HG03064 (cell line): Measurements from ENCODE around the gene SLC2A1.

ENCODE experiments used
- ATAC-seq: cut with Tn5 transposase; IDR thresholded peaks from one replicate; pipeline ENCODE4 v1.9.1; 2021; ENCODE audit warnings: low read depth; ENCODE audit not compliant: unreplicated experiment

SLC2A1 gene

GRCh38 chr1:42958488-42959319 lies at the start of gene SLC2A1:
SLC2A1 (minus strand) TSS chr1:42958868; CDS start chr1:42958651, 217 bp downstream.
- ATAC-seq: peak; percentile 83

- ATAC-seq: no peak
Observed at GRCh38 chr1:43007377-43008114, 48.9 kb upstream of the SLC2A1 start.

- no peak for ATAC-seq
Observed at GRCh38 chr1:43005460-43006361, 47.0 kb upstream of the SLC2A1 start.

- no peak for ATAC-seq
Observed at GRCh38 chr1:43004587-43005459, 46.2 kb upstream of the SLC2A1 start.

GRCh38 chr1:43002766-43003165 lies 44.1 kb upstream of the SLC2A1 start:
- ATAC-seq: no peak

- ATAC-seq: no peak
Observed at GRCh38 chr1:43002116-43002515, 43.4 kb upstream of the SLC2A1 start.

GRCh38 chr1:43001434-43001833 lies 42.8 kb upstream of the SLC2A1 start:
- no peak for ATAC-seq

GRCh38 chr1:43000271-43000670 lies 41.6 kb upstream of the SLC2A1 start:
- ATAC-seq: no peak

- no peak for ATAC-seq
Observed at GRCh38 chr1:42999308-42999707, 40.6 kb upstream of the SLC2A1 start.

- no peak for ATAC-seq
Observed at GRCh38 chr1:42998386-42998785, 39.7 kb upstream of the SLC2A1 start.

GRCh38 chr1:42996384-42996970 lies 37.8 kb upstream of the SLC2A1 start:
- ATAC-seq: no peak

- no peak for ATAC-seq
Observed at GRCh38 chr1:42993502-42994136, 35.0 kb upstream of the SLC2A1 start.

- ATAC-seq: no peak
Observed at GRCh38 chr1:42992054-42992571, 33.4 kb upstream of the SLC2A1 start.

- no peak for ATAC-seq
Observed at GRCh38 chr1:42990757-42991346, 32.2 kb upstream of the SLC2A1 start.

GRCh38 chr1:42983693-42984092 lies 25.0 kb upstream of the SLC2A1 start:
- no peak for ATAC-seq

GRCh38 chr1:42983253-42983652 lies 24.6 kb upstream of the SLC2A1 start:
- ATAC-seq: no peak

- ATAC-seq: no peak
Observed at GRCh38 chr1:42982641-42983040, 24.0 kb upstream of the SLC2A1 start.

GRCh38 chr1:42981871-42982270 lies 23.2 kb upstream of the SLC2A1 start:
- no peak for ATAC-seq
